Gastroesophageal sphincter (tissue), 3 donors: Measurements from ENCODE around the gene CARD19.

Source experiments
- EP300 ChIP-seq: sonication (generic); formaldehyde crosslinking; IDR thresholded peaks from one replicate; pipeline ENCODE4 v1.6.1; 2017; ENCODE audit warnings: antibody characterized with exemption, mild to moderate bottlenecking
- POLR2A ChIP-seq, 2 donors: fragments of 450-650 bp; IDR thresholded peaks; one replicate each; pipeline ENCODE4 v1.6.1; 2017; ENCODE audit warnings: antibody characterized with exemption in 2 of 2, mild to moderate bottlenecking in 2 of 2, moderate library complexity in 1 of 2
- POLR2AphosphoS5 ChIP-seq: sonication (generic); formaldehyde crosslinking; IDR thresholded peaks from one replicate; pipeline ENCODE4 v1.6.1; 2017; ENCODE audit warnings: antibody characterized with exemption
- TF ChIP-seq, protein P1 (sequence below), 4 experiments: fragments of 200-600 bp in 2 of 4; fragments of 450-650 bp in 2 of 4; sonication (generic) in 1 of 4; IDR thresholded peaks; one replicate each; pipeline ENCODE4 v1.5.1; 2017 to 2019; ENCODE audit warnings: antibody characterized with exemption in 4 of 4, mild to moderate bottlenecking in 2 of 4, moderate library complexity in 2 of 4

DNA sequence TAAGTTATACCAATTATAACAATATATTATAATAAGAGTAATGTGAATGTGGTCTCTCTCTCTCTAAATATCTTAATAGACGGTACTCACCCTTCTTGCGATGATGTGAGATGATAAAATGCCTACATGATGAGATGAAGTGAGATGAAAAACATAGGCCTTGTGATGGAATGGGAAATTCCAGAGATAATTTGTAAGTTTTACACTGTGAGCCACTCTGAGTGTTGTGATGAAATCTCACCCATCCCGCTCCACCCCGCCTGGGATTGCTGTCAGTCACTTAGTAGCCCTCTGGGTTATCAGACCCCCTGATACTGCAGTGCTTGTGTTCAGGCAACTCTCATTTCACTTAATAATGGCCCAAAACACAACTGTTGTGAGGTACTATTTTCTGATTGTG is 27.1 kb upstream of the CARD19 start:
- TF ChIP-seq, protein P1, sequence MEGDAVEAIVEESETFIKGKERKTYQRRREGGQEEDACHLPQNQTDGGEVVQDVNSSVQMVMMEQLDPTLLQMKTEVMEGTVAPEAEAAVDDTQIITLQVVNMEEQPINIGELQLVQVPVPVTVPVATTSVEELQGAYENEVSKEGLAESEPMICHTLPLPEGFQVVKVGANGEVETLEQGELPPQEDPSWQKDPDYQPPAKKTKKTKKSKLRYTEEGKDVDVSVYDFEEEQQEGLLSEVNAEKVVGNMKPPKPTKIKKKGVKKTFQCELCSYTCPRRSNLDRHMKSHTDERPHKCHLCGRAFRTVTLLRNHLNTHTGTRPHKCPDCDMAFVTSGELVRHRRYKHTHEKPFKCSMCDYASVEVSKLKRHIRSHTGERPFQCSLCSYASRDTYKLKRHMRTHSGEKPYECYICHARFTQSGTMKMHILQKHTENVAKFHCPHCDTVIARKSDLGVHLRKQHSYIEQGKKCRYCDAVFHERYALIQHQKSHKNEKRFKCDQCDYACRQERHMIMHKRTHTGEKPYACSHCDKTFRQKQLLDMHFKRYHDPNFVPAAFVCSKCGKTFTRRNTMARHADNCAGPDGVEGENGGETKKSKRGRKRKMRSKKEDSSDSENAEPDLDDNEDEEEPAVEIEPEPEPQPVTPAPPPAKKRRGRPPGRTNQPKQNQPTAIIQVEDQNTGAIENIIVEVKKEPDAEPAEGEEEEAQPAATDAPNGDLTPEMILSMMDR (IDR thresholded peaks at IDR 0.05), result no peak
- TF ChIP-seq POLR2AphosphoS5, result no peak
- TF ChIP-seq POLR2A (IDR thresholded peaks at IDR 0.05), result no peak
- TF ChIP-seq EP300, result no peak
